Psoas muscle (tissue), 8 donors: Measurements from ENCODE around the gene KCNMA1. TPM values are rescaled to one million over a fixed set of nuclear protein-coding genes. Genes with fewer than 3 reads are reported as not detected.

Source experiments
- ATAC-seq, 4 donors: fragments of 200-7000 bp; cut with Tn5 transposase; one replicate each; pipeline ENCODE4 v1.9.1; 2020; ENCODE audit warnings: moderate library complexity in 3 of 4, mild to moderate bottlenecking in 2 of 4
- DNase-seq, 2 donors: peaks; one replicate each; pipeline ENCODE4 v3.0.0-alpha.2; 2020
- H3K27ac ChIP-seq: fragments of 200-600 bp; one replicate; pipeline ENCODE4 v1.8.0; 2022
- H3K27me3 ChIP-seq, 3 donors: fragments of 200-600 bp in 1 of 3; one replicate each; pipeline versions ENCODE4 v1.6.1 to v1.8.0; 2013 to 2022; ENCODE audit warnings: low read length in 2 of 3, mild to moderate bottlenecking in 2 of 3, moderate library complexity in 1 of 3; ENCODE audit not compliant: insufficient read depth in 3 of 3
- H3K36me3 ChIP-seq, 2 donors: fragments of 200-600 bp in 1 of 2; one replicate each; pipeline versions ENCODE4 v1.6.1 to v1.8.0; 2013 to 2022; ENCODE audit warnings: low read depth in 1 of 2, mild to moderate bottlenecking in 1 of 2, moderate library complexity in 1 of 2; ENCODE audit not compliant: insufficient read depth in 1 of 2
- H3K4me1 ChIP-seq: fragments of 200-600 bp; one replicate; pipeline ENCODE4 v1.8.0; 2022
- H3K4me3 ChIP-seq: fragments of 200-600 bp; one replicate; pipeline ENCODE4 v1.8.0; 2022; ENCODE audit warnings: mild to moderate bottlenecking
- H3K9me3 ChIP-seq: fragments of 200-600 bp; one replicate; pipeline ENCODE4 v1.8.0; 2022
- CTCF ChIP-seq: fragments of 200-600 bp; IDR thresholded peaks from one replicate; pipeline ENCODE4 v1.8.0; 2022; ENCODE audit warnings: antibody characterized with exemption
- WGBS, 3 donors: extraction: QIAGEN DNeasy Blood & Tissue Kit; methylation state at CpG; one replicate each; pipeline versions ENCODE4 v1.1.6 to v1.1.7; 2013; 5-methylcytosine and 5-hydroxymethylcytosine counted together
- intact Hi-C, 2 donors: fragments of 100-400 bp; cut with DNase I; formaldehyde crosslinking; loops; one replicate each; pipeline versions ENCODE4 v1.11.0 to v1.14.2; 2022
- polyA plus RNA-seq, 3 donors: library from polyadenylated mRNA; stranded (reverse); fragments of 200-250 nt; gene quantifications; one replicate each; pipeline ENCODE4 v1.2.3, GENCODE V29; 2013
- total RNA-seq, 4 donors: library from RNA; stranded (reverse); fragmentation: NEBNext Ultra II Directional in 2 of 4; extraction: Animal tissue kit (Norgen Biotek cat#: 25700) in 2 of 4; gene quantifications; one replicate each; pipeline versions ENCODE4 v1.2.1 to v1.2.4, GENCODE V29; 2021 to 2023
- donor health status: healthy with polysubstance abuse.
- donor health status: DM: no; HTN: no; CAD: no; lungs with moderate emphysema.
- donor health status: Bipolar disorder and iron deficiency.
- donor health status: healthy.
- donor health status: DM: yes; HTN: yes; CAD: no.
- donor health status: DM: no; HTN: no; CAD: no.
- donor health status: DM: no; HTN: no; CAD: no.
- donor health status: DM: yes; HTN: yes; CAD: no.

The KCNMA1 gene
- total and polyA plus RNA-seq, 7 donors, result 7.9 to 53.0 (median 41.9) TPM

GRCh38 chr10:77244746-77245145, 392.9 kb downstream of the KCNMA1 start:
- DNase-seq (no peak), ATAC-seq (no peak)
- Histone ChIP-seq H3K9me3 (no peaks in the 10 kb centered on the region), H3K4me1 (peaks cover 13% of the 10 kb centered on the region), H3K27me3 (no peaks in the 10 kb centered on the region), H3K36me3 (no peaks in the 10 kb centered on the region), H3K4me3 (no peak overlapping the region), H3K27ac (no peak overlapping the region)
- WGBS, 3 donors, result 29 to 37% (median 35%) methylated on average over 2 of the region's 2 CpGs
- intact Hi-C loops, result loop anchor here (5.0 to 10.0 kb wide), 2 partner anchors 67 to 400 kb away; no protein-coding TSS in a partner anchor
- no peak for TF ChIP-seq CTCF

- no peaks in the 10 kb centered on the region for H3K9me3 ChIP-seq
- no peak for TF ChIP-seq CTCF
- ATAC-seq (no peak), DNase-seq (no peak)
- H3K27ac ChIP-seq, result no peak overlapping the region
- H3K36me3 ChIP-seq, result no peaks in the 10 kb centered on the region
- H3K4me3 ChIP-seq, result no peak overlapping the region
- no peaks in the 10 kb centered on the region for H3K27me3 ChIP-seq
- H3K4me1 ChIP-seq, result peaks cover 17% of the 10 kb centered on the region
- intact Hi-C loops, result loop anchor here (5.0 to 10.0 kb wide), 2 partner anchors 67 to 401 kb away; no protein-coding TSS in a partner anchor
- 93 to 98% (median 96%) methylated on average over 2 of the region's 2 CpGs for WGBS, 3 donors
Observed at GRCh38 chr10:77244286-77244685, 393.3 kb downstream of the KCNMA1 start.

GRCh38 chr10:77241350-77241725, 396.3 kb downstream of the KCNMA1 start:
- no peaks in the 10 kb centered on the region for H3K9me3 ChIP-seq
- no peak for ATAC-seq
- no peak for TF ChIP-seq CTCF
- no peaks in the 10 kb centered on the region for H3K27me3 ChIP-seq
- no peak overlapping the region for H3K27ac ChIP-seq
- no peaks in the 10 kb centered on the region for H3K36me3 ChIP-seq
- H3K4me1 ChIP-seq, result peaks cover 18% of the 10 kb centered on the region
- intact Hi-C loops, result loop anchor here (5.0 to 10.0 kb wide), 2 partner anchors 64 to 403 kb away; no protein-coding TSS in a partner anchor
- H3K4me3 ChIP-seq, result no peak overlapping the region
- no peak for DNase-seq
- WGBS, 3 donors, result 61 to 82% (median 62%) methylated on average over 3 of the region's 3 CpGs

- no peak for DNase-seq
- WGBS, 3 donors, result 90 to 97% (median 91%) methylated on average over 4 of the region's 4 CpGs
- no peak for TF ChIP-seq CTCF
- Histone ChIP-seq H3K4me1 (peaks cover 18% of the 10 kb centered on the region), H3K36me3 (no peaks in the 10 kb centered on the region), H3K27ac (no peak overlapping the region), H3K27me3 (no peaks in the 10 kb centered on the region), H3K4me3 (no peak overlapping the region), H3K9me3 (no peaks in the 10 kb centered on the region)
- intact Hi-C loops, result loop anchor here (5.0 to 10.0 kb wide), 2 partner anchors 64 to 404 kb away; no protein-coding TSS in a partner anchor
- ATAC-seq, result no peak
Observed at GRCh38 chr10:77240706-77241349, 396.8 kb downstream of the KCNMA1 start.
